GM21619 (cell line): ENCODE results near the gene SRXN1.
"Not testable (repeated sequence)": the region's sequence is repeated elsewhere in the genome, so short reads cannot be mapped to it uniquely, and the experiment has no call there.

ENCODE experiments used
- ATAC-seq: cut with Tn5 transposase; IDR thresholded peaks from one replicate; pipeline ENCODE4 v1.9.1; 2021; ENCODE audit not compliant: unreplicated experiment

SRXN1 gene

DNA sequence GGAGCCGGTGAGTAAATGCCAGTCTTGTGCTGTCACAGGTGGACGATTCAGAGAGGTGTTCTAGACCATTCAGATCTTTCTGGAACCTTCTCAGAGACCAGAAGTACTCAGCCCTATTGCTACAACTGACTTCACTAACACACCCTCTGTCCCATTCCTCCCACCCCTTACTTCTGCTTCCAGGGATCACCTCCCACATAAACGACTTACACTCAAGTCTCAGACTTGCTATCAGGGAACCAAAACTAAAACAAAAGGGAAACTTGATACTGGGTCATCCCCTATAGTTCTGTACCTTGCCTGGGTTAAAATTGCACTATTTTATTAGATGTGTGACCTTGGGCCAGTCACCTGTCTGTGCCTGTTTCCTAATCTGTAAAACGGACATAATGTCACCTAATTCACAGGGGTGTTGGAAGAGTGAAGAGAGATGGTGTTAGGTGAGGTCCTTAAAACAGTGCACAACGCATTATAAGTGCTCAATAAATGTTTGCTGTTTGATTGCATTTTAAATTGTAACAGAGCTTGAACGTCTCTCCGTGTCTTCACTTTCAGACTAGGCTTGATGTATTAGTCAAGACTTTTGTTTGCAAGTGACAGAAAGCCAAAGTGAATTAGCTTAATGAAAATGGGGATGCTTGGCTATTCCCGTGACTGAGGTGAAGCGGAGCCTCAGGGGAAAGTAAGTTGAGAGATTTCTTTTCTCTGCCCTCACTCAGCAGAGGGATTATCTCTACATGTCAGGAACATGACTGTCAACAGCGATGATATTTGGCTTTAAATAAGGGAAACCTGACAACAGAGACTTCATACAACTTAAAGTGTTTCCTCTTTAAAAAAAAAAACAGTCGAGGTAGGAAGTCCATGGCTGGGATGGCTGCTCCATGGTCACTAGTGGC is 3.0 kb upstream of the SRXN1 start:
- no peak for ATAC-seq

DNA sequence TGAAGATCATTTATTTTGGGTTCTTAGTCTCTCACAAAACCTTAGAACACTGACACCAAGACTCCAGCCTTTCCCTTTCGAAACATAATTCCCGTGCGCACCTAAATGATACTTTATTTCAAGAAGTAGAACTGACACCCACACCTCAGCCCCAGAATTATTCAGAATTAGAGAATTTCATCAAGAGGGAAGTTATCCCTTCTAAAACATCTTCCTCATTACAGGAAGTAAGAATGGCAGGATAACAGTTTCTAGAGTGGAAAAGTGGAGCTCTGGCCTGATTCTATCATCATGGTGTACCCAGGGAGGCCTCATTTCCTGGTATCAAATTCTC is 1.4 kb upstream of the SRXN1 start:
- no peak for ATAC-seq

GRCh38 chr20:653590-654416 is 803 bp upstream of the SRXN1 start:
- no peak for ATAC-seq

GRCh38 chr20:652615-653109 is 338 bp downstream of the SRXN1 start:
- no peak for ATAC-seq

- ATAC-seq = no peak
Measured at GRCh38 chr20:651713-652614, 1.0 kb downstream of the SRXN1 start.

DNA sequence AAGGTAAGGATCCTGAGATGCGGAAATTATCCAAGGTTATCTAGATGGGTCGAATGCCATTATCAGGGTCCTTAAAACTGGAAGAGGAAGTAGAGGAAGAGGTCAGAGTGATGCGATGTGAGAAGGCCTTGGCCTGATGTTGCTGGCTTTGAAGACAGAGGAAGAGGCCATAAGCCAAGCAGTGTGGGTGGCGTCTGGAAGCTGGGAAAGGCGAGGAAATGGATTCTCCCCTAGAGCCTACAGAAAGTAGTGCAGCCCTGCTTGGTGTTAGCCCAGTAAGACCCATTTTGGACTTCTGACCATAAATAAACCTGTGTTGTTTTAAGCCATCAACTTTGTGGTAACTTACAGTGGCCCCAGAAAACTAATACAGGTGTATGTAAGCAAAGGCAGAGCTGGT is 2.0 kb downstream of the SRXN1 start:
- ATAC-seq = no peak

GRCh38 chr20:650281-650680 is 2.7 kb downstream of the SRXN1 start:
- no peak for ATAC-seq

- no peak for ATAC-seq
Measured at GRCh38 chr20:647479-648019, 5.5 kb downstream of the SRXN1 start.

GRCh38 chr20:646868-647233 is 6.1 kb downstream of the SRXN1 start:
- ATAC-seq = no peak

- no peak for ATAC-seq
Measured at GRCh38 chr20:646107-646867, 6.7 kb downstream of the SRXN1 start.

DNA sequence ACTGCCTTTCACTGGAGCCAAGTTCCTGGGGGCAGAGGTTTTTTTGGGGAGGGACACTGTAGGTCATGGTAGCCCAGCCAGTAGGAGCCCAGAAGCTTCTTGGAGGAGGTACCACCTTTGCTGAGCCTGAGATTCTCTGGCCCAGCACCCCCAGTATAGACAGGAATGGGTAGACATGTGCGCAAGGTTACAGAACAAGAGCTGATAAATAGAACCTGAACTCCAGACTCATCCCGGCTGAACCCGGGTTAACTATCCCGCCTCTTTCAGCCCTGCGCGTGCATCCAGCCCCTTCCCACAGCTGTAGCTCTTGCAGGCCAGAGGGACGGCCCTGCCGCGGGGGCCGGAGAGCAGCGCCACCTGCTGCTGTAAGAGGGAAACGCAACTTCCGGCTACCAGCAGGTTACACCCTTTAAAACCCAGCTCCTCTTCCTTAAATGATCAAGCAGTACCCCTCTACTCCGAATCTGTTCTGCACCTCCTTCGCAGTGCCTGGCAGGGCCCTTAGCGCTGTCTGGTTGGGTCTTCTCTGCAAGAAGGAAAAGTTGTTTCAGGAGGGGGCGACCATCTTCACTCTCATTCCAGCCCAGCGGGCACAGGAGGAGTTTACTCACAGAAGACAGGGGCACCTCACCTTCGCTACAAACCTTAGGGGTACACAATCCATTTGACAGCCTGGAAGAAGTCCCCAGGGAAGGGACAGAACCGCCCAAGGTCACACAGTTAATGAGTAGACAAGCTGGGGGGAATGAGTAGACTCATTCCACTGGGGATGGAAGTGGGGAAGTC is 7.5 kb downstream of the SRXN1 start:
- ATAC-seq = peak; percentile 80

- no peak for ATAC-seq
Measured at GRCh38 chr20:644692-645317, 8.2 kb downstream of the SRXN1 start.

- ATAC-seq = no peak
Measured at GRCh38 chr20:642398-643174, 10.4 kb downstream of the SRXN1 start.

DNA sequence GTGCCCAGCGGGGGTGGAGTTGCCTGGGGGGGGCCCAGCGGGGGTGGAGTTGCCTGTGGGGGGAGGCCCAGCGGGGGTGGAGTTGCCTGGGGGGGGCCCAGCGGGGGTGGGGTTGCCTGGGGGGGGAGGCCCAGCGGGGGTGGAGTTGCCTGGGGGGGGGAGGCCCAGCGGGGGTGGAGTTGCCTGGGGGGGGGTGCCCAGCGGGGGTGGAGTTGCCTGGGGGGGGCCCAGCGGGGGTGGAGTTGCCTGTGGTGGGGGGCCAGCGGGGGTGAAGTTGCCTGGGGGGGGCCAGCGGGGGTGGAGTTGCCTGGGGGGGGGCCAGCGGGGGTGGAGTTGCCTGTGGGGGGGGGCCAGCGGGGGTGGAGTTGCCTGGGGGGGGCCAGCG is 11.0 kb downstream of the SRXN1 start:
- not testable (repeated sequence) for ATAC-seq

DNA sequence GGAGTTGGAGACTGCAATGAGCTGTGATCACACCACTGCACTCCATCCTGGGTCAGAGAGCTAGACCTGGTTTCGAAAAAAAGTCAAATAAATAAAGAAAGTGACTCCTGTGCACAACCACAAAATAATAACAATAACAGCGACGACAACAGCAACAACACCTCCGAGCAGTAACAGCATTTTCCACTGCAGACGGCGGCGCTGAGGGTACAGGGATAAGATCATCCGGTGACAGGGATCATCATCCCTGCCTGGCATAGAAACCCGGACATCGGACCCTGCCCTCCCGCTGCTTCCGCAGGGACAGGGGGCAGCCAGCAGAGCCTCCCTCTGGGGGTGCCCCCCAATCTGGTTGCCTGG is 11.5 kb downstream of the SRXN1 start:
- ATAC-seq = no peak

GRCh38 chr20:640674-641515 is 12.1 kb downstream of the SRXN1 start:
- no peak for ATAC-seq

DNA sequence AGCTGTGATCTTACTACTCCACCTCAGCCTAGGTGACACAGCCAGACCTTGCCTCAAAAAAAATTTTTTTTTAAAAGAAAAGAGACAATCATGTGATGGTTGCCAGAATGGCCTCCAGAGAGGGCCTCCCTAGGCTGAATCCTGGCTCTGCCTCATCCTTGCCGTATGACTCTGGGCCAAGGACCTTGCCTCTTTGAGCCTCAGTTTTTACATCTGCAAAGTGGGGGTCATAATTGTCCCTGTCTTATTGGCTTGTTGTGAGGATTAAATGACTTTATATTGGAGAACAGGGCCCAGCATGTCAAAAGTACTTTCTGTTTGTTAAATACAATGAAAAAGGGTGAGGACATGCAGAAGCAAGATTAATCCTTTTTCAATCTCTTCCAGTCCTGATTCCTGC is 14.4 kb downstream of the SRXN1 start:
- ATAC-seq = no peak
